Amniotic epithelial cell (primary cell): ENCODE measurements around the gene SLC22A1.
"Not testable (repeated sequence)": the region's sequence is repeated elsewhere in the genome, so short reads cannot be mapped to it uniquely, and the experiment has no call there.

Experiments
- DNase-seq: peaks from one replicate; pipeline ENCODE4 v3.0.0-alpha.2; 2010; ENCODE audit warnings: low read depth

Gene SLC22A1

DNA sequence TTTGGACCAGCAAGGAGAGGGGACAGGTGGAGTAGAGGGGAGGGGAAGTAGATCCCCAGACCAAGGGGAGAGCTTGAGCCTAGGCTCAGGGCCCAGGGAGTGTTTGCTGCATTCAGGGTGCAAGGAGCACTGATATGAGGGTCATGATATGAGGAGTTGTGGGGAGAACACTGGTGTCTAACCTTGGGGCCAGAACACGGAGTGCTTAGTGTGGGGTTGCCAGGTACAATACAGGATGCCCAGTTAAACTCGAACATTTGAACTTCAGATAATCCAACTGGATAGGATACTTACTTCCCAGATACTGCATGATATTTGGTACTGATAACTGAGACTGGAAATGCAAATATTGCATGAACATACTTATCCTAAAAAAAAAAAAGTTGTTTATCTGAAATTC lies 2.4 kb downstream of the SLC22A1 start:
- DNase-seq = no peak

DNA sequence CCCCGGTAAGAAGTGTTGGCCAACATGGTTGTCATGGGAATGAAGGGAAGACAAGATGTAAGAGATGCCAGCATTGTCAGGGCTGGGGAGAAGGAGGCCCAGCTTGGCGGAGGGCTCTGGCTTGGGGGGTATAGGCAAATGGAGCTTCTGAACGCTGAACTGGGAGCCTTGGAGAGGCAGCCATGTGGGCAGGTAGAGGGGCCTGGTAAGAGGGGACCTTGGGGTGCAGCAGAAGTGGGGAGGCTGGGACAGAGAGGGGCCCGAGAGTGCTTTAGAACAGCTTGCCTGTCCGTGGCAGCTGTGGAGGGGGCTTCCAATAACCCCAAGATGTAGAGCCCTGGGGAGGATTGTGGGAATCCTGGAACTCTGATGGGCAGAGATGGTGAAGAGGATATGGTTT lies 3.0 kb downstream of the SLC22A1 start:
- DNase-seq = no peak

DNA sequence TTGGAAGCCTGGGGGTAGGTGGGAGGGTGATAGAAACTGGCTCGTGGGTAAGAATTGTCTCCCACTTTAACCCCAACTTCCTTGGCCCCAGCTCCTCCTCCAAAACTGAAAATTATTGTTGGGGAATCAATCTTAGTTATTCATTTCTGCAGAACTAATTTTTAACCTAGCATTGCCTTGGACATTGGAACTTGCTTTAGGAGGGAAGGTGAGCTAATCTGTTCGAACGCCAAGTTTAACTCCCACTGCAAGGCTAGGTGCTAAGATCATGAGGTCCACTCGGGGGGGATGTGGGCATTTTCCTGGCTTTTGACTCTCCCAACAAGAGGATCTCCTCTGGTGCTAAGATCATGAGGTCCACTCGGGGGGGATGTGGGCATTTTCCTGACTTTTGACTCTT lies 3.5 kb downstream of the SLC22A1 start:
- DNase-seq = not testable (repeated sequence)

DNA sequence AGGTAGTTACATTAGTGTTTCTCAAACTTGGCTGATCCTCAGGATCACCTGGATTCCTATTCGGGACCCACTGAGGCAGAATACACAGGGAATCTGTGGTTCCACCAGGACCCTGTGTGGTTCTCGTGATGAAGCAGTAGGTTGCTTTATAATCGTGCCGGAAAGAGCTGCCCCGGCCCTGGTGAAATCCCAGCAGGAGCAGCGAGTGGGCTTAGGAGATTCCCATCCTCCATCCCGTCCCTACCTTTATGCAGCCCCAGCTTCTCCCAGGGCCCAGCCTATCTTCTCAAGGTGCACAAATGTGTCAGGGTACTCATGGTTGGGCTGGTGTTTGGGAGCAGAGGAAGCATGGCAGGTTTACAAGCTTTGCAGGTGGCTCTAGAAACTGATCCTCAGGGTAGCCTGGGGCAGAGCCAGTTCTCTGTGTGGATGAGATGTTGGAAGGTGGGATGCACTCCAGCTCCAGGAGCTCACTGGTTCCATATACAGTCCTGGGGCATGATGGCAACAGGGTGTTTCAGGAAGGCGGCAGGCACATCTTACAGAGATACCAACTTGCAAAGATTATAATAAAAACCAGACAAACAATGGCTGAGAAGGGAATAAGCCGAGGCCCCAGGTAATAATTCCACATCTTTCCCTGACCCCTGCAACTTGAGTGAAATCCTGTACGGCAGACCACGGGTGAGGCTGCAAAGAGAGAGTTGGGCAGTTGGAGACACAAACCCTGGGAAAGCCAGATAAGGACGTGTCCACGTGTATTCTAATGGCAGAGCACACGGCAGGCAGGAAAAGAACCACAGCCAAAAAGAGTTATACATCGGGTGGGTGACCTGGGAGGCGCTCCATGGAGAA lies 5.9 kb downstream of the SLC22A1 start:
- no peak for DNase-seq

DNA sequence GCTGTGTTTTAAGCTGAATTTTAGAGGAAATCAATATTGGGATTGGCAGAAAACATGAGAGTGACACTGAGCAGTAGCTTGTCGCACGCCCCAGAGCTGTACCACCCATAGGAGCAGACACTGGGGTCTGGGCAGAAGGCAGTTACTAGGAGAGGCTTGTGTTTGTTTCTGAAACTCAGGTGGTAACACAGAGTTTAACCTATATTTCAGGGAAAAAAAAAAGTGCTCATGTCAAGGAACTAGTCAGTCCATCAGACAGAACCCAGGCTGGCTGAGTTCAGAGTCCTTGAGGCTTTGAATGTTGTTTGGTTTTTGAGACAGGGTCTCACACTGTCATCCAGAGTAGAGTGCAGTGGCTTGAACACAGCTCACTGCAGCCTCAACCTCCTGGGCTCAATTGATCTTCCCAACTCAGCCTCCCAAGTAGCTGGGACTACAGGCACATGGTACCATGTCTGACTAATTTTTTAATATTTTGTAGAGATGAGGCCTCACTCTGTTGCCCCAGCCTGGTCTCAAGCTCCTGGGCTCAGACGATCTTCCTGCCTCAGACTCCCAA lies 6.6 kb downstream of the SLC22A1 start:
- no peak for DNase-seq

DNA sequence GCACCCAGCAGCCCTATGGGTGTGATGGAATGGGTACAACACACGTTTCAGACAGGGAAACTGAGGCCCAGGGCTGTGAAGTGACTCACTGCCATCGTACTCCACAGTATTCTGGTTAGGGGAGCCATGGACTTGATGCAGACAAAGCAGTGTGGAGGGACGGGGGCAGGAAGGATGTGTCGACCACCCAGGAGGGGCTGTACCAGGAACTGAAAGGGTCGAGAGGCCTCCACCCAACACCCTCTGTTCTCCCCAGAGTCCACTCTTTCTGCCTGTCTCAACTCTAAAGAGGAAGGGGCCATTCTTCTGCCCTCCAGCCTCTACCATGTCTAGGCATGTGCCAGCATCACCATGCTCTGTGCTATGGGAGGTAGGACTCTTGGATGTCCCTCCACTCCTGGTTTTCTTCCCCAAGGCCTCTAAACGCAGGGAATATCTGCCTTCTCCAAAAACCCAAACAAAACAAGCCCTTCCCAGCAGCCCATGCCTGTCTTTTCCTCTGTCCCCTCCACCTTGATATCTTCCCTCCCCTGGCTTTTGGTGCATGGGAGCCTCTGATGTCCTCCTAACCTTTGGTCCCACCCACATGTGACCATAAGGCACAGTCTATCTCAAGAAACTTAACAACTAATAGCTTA lies 7.4 kb downstream of the SLC22A1 start:
- DNase-seq = no peak

DNA sequence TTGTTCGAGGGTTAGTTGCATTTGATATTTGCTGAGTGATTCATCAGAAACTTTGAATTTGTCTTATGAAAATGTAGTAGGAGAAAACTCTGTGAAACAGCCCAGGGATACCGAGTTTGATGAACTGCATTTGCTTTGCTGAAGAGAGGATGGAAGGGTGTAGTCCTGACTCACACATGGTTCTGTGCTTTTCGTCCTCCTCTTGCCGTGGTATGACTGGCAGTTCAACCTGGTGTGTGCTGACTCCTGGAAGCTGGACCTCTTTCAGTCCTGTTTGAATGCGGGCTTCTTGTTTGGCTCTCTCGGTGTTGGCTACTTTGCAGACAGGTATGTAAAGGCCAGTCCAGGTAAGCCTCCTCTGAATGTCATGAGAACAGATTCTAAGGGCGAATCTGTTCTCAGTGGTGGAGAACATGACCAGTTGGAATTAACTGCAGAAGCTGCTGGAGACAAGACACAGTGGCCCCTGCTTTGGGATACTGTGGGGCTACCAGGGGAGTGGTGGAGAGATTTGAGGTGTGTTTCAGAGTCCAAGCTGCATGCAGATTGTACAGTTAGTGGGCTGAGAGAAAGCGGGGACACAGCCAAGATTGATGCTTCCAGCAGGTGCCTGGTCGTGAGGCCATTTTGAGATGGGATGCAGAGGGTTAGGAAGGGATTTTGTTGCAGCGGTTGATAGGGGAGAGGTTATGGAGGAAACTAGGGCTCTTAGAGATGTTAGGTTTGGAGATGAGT lies 8.4 kb downstream of the SLC22A1 start:
- DNase-seq = no peak

DNA sequence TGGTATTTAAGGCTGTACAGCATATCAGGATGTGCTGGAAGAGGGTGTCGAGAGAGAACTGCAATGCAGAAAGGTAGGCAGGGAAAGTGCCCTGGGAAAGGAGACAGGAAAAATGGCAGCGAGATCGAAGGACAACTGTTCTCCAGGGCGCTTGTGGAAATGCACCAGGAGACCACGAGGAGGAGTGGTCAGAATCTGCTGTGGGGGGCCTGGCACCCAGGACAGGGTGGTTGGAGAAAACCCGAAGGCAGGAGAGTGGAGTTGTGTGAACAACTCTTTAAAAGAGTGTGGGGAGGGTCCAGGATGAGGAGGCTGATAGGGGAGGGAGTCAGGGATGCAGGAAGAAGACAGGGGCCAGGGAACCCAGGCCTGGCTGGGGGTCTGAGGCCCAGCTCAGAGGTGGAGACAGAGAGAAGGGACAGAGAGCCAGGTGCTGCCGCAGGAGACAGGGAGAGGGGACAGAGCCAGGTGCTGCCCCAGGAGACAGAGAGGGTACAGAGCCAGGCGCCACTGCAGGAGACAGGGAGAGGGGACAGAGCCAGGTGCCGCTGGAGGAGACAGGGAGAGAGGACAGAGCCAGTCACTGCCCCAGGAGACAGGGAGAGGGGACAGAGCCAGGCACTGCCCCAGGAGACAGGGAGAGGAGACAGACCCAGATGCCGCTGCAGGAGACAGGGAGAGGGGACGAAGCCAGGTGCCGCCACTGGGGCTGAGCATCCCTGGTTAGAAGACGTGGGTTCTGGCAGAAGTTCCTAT lies 9.3 kb downstream of the SLC22A1 start:
- no peak for DNase-seq

DNA sequence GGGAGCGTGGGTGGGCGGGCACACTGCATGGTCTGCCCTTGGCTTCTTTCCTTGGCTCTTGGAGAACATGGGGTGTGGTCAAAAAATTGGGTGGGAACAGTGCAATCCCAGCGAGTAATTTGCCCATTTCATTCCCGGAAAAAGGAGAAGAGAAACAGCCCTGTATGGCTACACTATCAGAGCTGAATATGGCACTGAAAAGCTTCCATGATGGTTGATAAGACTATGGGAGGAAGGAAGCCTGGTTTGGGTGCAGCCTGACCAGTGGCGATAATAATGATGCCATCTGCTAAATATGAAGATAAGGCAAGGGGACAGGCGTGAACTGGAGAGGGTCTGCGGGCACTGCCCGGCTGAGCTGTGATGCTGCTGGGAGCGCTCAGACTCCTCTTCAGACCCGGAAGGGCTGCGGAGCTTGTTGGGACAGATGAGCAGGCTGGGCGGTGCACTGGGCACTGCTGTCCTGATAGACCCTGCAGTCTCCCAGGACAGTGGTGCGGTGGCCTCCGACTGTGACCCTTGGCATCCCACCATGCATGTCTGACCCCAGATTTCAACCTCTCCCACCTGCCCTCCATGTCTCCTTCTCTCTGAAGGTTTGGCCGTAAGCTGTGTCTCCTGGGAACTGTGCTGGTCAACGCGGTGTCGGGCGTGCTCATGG lies 10.2 kb downstream of the SLC22A1 start:
- no peak for DNase-seq

DNA sequence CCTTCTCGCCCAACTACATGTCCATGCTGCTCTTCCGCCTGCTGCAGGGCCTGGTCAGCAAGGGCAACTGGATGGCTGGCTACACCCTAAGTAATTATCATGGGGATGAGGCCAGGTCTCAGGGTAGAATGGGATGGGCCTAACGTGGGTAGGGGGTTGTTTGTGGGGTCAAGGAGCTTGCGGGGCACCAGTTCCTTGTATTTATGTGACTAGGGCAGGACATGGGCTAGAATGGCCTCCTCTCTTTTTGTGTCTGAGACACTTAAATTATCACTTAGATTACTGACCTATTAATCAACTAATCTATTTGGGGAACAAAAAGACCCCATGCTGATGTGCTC lies 10.7 kb downstream of the SLC22A1 start:
- no peak for DNase-seq

DNA sequence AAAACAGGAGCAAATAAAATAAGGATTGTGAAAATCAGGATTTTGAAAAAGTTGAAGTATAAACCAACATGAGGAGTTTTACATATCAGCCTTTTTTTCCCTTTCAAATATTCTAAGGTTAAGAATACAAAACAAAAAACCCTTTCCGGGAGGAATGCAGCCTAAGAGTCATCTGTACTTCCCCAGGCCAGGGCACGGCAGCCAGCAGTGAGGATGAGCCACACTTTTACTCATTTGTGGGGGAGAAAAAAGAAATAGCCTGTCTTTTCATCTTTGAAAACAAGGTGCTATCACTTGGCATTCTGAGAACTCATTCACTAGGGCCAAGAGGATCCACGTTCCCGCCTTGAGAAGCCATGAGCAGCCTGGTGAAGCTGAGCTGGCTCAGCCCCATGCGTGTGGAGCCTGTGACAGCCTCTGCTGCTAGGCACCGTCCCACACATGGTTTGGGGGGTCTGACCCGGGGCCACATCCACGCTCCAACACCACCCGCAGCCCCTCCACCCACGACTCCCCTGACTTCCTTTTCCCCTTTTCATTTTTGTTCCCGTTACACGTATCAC lies 11.2 kb downstream of the SLC22A1 start:
- peak; percentile 55 for DNase-seq

DNA sequence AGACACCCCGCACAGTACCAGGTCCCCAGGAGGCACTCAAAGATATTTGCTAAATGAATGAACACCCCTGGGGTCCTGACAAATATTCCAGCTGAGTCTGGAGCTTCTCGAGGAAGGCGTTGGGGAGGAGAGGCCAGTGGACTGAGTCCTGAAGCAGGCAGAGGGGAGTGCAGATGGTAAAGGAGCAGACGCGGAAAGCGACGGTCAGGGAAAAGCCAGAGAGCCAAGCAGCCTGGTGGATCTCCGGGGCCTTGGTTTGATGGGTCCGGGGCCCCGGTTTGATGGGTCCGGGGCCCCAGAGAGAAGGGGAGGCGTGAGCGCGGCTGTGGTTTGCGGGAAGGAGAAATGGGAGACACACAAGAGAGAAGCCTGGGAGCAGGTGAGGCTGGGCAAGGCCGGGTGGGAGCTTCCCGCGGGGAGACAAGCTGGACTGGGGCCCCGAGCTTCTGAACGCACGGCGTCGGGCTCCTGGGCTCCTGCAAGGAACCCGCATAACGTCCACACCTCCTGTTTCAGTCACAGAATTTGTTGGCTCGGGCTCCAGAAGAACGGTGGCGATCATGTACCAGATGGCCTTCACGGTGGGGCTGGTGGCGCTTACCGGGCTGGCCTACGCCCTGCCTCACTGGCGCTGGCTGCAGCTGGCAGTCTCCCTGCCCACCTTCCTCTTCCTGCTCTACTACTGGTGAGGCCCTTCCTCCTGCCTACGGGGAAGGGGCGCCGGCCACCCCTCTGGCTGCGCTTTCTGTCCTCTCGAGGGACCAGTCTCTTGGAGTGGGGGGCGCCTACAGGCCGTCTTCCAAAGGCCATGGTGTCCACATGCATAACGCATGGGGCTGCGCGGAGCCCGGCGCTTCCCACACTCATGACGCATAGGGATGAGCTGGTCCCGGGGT lies 12.1 kb downstream of the SLC22A1 start:
- no peak for DNase-seq

DNA sequence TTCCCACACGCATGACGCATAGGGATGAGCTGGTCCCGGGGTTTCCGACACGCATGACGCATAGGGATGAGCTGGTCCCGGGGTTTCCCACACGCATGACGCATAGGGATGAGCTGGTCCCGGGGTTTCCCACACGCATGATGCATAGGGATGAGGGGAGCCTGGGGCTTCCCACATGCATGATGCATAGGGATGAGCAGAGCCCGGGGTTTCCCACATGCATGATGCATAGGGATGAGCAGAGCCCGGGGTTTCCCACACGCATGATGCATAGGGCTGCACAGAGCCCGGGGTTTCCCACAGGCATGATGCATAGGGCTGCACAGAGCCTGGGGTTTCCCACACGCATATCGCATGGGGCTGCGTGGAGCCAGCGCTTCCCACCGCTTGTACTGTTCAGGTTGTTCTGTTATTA lies 12.7 kb downstream of the SLC22A1 start:
- DNase-seq = not testable (repeated sequence)

DNA sequence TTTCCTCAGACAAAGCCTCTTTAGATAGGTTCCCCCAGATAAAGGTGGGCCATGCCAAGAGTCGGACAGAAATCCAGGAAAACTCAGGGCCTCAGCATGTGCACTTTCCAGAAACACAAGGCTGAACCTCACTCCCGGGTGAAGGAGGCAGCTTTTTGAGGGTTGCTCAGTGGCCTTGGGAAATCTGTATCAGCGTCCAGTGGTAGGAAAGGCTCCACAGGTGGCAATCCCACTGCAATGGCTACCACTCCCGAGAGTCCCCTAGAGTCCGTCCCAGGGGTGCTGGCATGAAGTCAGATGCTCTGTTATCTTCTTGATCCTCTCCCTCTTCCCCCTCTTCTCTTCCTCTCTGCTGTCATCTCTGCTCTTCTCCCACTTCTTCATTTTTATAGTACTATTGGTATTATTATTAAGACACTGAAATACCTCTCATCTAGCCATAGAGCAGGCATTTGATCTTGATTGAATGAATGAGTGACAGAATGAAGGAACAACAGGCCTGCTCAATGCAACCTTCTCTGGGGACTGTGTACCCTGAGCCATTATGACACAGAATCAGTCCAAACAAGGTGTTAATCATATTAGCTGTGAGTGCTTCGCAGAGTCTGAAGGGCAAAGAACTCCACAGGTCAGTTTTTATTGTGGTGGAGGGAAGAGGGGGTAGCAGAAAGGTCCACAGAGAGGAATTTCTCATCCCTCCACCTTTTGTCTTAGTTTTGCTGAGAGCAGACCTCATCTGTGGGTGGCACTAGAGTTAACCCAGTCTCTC lies 13.3 kb downstream of the SLC22A1 start:
- DNase-seq = no peak

DNA sequence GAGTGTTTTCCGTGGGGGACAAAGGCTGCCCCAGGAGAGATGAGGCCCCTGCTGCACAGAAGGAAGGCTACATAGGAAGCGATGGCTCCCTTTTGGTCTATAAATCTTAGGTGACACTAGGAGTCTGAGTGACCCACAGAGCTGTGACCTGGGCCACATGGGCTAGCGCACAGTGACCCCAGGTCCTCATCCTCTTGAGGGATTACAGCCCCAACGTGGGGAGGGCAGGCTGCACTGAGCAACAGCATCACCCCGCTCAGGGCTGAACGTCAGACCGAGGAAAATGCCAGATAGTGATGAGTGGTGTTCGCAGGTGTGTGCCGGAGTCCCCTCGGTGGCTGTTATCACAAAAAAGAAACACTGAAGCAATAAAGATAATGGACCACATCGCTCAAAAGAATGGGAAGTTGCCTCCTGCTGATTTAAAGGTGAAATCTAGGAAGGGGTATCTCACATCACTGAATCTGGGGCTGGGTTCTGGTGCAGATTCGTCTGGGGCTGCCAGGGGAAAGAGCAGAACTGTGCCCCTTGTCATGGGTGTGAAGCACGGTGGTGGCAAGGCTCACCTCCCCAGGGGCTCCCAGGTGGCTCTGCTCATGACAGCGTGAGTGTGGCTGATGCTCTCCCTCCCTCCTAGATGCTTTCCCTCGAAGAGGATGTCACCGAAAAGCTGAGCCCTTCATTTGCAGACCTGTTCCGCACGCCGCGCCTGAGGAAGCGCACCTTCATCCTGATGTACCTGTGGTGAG lies 14.5 kb downstream of the SLC22A1 start:
- no peak for DNase-seq

DNA sequence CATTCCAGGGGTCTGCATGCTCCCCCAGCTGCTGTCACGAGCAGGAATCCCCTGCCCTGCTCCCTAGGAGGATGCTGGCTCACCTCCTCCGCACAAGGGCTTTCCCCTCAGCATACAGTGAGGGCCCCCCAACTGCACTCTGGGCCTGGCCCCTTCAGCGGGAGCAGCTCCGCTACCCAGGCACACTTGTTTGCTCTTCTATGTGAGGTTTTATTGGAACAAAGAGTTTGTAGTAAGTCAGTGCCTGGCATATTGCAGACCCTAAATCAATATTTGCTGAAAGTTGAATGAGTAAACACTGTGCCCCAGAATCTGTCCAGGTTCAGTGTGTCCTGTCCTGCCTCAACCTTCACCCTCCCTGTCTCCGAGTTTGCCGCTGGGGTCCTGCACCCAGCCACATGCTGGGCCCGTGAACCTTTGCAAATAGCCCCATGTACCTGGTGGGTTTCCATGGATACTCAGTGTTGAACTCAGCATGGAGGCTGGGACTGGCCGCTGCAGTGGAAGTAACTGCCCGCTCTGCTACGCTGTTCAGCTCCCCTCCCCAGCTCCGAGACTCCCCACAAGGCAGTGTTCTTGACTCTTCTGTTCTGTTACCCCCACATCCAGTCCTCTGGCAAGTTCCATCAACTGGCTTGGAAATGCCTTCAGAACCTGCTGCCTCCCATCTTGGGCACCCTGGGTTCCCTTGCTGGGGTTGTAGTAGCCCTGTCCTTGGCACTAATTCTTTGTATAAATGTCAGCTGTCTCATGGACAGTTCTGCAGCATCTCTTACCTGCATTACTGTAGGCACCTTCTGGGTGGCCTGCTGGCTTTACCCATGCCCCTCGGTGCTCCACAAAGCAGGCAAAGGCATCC lies 15.7 kb downstream of the SLC22A1 start:
- DNase-seq = no peak

DNA sequence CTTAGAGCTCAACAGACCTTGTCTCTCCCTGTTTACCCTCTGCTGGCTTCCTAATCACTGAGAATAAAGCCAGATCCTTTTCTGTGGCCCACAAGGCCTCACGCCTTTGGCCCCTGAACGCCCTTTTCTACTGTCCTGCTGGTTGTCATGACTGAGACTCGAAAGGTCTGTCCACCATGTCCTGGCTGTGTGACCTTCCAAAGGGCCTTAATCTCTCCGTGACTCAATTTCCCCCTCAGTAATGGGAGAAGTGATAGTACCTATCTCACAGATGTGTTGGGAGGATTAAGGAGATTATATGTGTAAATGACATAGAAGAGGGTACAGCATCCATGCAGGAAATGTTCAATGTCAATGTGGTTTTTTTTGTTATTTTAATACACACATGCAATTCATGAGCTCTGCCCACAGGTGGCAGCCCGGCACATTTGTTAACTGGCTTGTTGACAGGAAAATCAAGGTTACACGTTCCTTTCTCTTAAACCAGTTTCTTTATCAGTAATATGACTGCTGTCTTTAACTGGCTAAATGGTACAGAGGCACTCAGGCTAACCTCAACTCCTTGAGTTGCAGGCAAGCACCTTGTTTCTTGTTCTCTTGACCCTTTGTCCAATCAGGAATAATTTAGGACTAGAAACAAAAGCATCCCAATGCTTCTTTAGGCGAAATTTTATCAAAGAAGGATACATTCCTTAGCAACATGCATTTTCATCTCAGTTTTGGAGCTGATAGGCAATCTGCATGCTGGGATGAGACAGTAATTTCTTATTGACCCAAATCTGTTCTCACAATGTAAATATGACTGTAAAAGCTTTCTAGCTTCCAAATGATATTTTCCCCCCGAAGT lies 16.6 kb downstream of the SLC22A1 start:
- peak; percentile 83 for DNase-seq
